ENCODE data around the gene PPP1R16B. TPM values are rescaled to one million over a fixed set of nuclear protein-coding genes. Genes with fewer than 3 reads are reported as not detected.
A peak's percentile ranks its signal among the peaks of the same experiment; 100 is the strongest.

Gene PPP1R16B
- total RNA-seq, 5 donors from 2014 or later (not counting 1 experiment from before 2014, with no cell fraction given) = 32.0 to 58.5 (median 50.2) TPM

DNA sequence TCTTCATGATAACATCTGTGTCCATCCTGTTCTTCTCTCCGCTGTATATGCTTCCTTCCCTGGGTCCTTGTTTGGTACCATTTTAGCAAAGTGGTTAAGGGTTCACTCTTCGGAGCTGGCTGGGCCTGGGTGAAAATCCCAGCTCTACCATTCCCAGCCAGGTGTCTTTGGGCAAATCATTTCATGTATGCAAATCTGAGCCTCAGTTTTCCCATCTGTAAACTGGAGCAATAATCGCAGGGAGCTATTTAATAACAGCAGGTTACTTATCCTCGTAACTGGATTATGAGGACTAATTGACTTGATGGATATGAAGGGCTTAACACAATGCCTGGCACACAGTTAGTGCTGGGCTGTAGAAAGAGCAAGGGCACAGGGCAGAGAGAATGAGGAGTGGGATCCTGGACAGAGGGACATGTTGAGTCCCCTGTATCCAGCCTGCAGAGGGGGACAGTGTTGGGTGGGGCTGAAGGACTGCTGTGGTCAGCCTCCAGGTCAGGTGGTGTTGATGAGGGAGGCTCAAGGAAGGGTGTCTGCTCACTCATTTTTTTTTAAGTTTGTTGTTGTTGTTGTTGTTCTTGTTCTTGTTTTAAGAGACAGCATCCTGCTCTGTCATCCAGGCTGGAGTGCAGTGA, 76.4 kb downstream of the PPP1R16B start:
- H3K27me3 ChIP-seq (replicated peaks in 1 of 2; ENCODE audit: control insufficient read depth in 2 of 2, extremely low read depth in 1 of 2, insufficient read depth in 2 of 2, low read length in 1 of 2) = no peaks in the 10 kb centered on the region
- no peak for ATAC-seq (replicated peaks in 1 of 4)
- H3K36me3 ChIP-seq (ENCODE audit: control insufficient read depth in 2 of 2, extremely low read depth in 1 of 2, insufficient read depth in 1 of 2, low read length in 1 of 2) = peaks cover 6 to 9% of the 10 kb centered on the region in 2 donors
- Mint-ChIP-seq H3K4me3 (peak overlapping the region in 1 of 3 donors; percentile 2), H3K27me3 (no peaks in the 10 kb centered on the region), H3K27ac (peak overlapping the region; percentile 87 to 95), H3K4me1 (peaks cover 76 to 79% (median 76%) of the 10 kb centered on the region in 3 donors), H3K9me3 (no peaks in the 10 kb centered on the region), H3K36me3 (peaks cover 12% of the 10 kb centered on the region)
- POLR2A ChIA-PET = interaction anchor here in 1 of 2 donors (0.6 kb wide), 1 partner anchor 129 kb away, joined by 3 read pairs; no protein-coding TSS in a partner anchor
- no peak overlapping the region for H3K27ac ChIP-seq (ENCODE audit: low read length)
- CTCF ChIA-PET = interaction anchor here in 1 of 2 donors (0.9 kb wide), 2 partner anchors 11 to 39 kb away, joined by 4 read pairs; no protein-coding TSS in a partner anchor
- peaks cover 0 to 47% of the 10 kb centered on the region in 2 experiments for H3K4me1 ChIP-seq (ENCODE audit: control insufficient read depth in 1 of 2, extremely low read depth in 1 of 2, insufficient read depth in 2 of 2, low read length in 2 of 2)
- H3K4me3 ChIP-seq (ENCODE audit: control insufficient read depth in 1 of 2, extremely low read depth in 1 of 2, low read length in 1 of 2) = no peak overlapping the region
- DNase-seq = no peak
- 100% methylated on average over 1 of the region's 4 CpGs for WGBS (ENCODE audit: insufficient coverage)
- H3K9me3 ChIP-seq = no peaks in the 10 kb centered on the region

- WGBS (ENCODE audit: insufficient coverage) = 56% methylated on average over 2 of the region's 2 CpGs
- peaks cover 0 to 47% of the 10 kb centered on the region in 2 experiments for H3K4me1 ChIP-seq (ENCODE audit: control insufficient read depth in 1 of 2, extremely low read depth in 1 of 2, insufficient read depth in 2 of 2, low read length in 2 of 2)
- POLR2A ChIA-PET = interaction anchor here in 1 of 2 donors (1.5 kb wide), 1 partner anchor 8 kb away, joined by 6 read pairs; no protein-coding TSS in a partner anchor
- H3K9me3 ChIP-seq = no peaks in the 10 kb centered on the region
- no peak overlapping the region for H3K4me3 ChIP-seq (ENCODE audit: control insufficient read depth in 1 of 2, extremely low read depth in 1 of 2, low read length in 1 of 2)
- no peaks in the 10 kb centered on the region for H3K9me3 Mint-ChIP-seq
- H3K27me3 ChIP-seq (replicated peaks in 1 of 2; ENCODE audit: control insufficient read depth in 2 of 2, extremely low read depth in 1 of 2, insufficient read depth in 2 of 2, low read length in 1 of 2) = no peaks in the 10 kb centered on the region
- no peaks in the 10 kb centered on the region for H3K27me3 Mint-ChIP-seq
- H3K27ac ChIP-seq (ENCODE audit: low read length) = peak overlapping the region; percentile 21
- H3K36me3 ChIP-seq (ENCODE audit: control insufficient read depth in 2 of 2, extremely low read depth in 1 of 2, insufficient read depth in 1 of 2, low read length in 1 of 2) = peaks cover 6 to 9% of the 10 kb centered on the region in 2 donors
- H3K36me3 Mint-ChIP-seq = peaks cover 12% of the 10 kb centered on the region
- ATAC-seq (replicated peaks in 1 of 4) (no peak), DNase-seq (no peak)
- peak overlapping the region; percentile 87 to 95 for H3K27ac Mint-ChIP-seq
- peaks cover 73 to 79% (median 75%) of the 10 kb centered on the region in 3 donors for H3K4me1 Mint-ChIP-seq
- CTCF ChIA-PET = interaction anchor here in 1 of 2 donors (0.9 to 1.3 kb wide), 4 partner anchors 10 to 75 kb away, joined by 3 to 5 read pairs (median 4); no protein-coding TSS in a partner anchor
- peak overlapping the region in 2 of 3 donors; percentile 26 to 35 for H3K4me3 Mint-ChIP-seq
Observed at GRCh38 chr20:38882600-38882999, 77.1 kb downstream of the PPP1R16B start.

- H3K27ac ChIP-seq (ENCODE audit: low read length) = peak overlapping the region; percentile 21
- H3K36me3 Mint-ChIP-seq = peaks cover 12% of the 10 kb centered on the region
- H3K4me3 Mint-ChIP-seq = peak overlapping the region; percentile 1 to 35 (median 26)
- DNase-seq (peak in 1 of 35 experiments; percentile 24), ATAC-seq (replicated peaks in 1 of 4) (peak; percentile 37 to 74 (median 42))
- POLR2A ChIA-PET = interaction anchor here in 1 of 2 donors (0.8 to 1.5 kb wide), 2 partner anchors 9 to 120 kb away, joined by 3 to 6 read pairs; no protein-coding TSS in a partner anchor
- peaks cover 0 to 54% of the 10 kb centered on the region in 2 experiments for H3K4me1 ChIP-seq (ENCODE audit: control insufficient read depth in 1 of 2, extremely low read depth in 1 of 2, insufficient read depth in 2 of 2, low read length in 2 of 2)
- H3K4me1 Mint-ChIP-seq = peaks cover 65 to 71% (median 67%) of the 10 kb centered on the region in 3 donors
- H3K9me3 Mint-ChIP-seq = no peaks in the 10 kb centered on the region
- H3K27me3 Mint-ChIP-seq = no peaks in the 10 kb centered on the region
- peaks cover 6 to 12% of the 10 kb centered on the region in 2 donors for H3K36me3 ChIP-seq (ENCODE audit: control insufficient read depth in 2 of 2, extremely low read depth in 1 of 2, insufficient read depth in 1 of 2, low read length in 1 of 2)
- no peak overlapping the region for H3K4me3 ChIP-seq (ENCODE audit: control insufficient read depth in 1 of 2, extremely low read depth in 1 of 2, low read length in 1 of 2)
- CTCF ChIA-PET = interaction anchor here (0.6 to 1.3 kb wide), 6 partner anchors 9 to 94 kb away, joined by 3 to 5 read pairs (median 4); no protein-coding TSS in a partner anchor
- H3K27ac Mint-ChIP-seq = peak overlapping the region; percentile 87 to 95
- 67% methylated on average over 18 of the region's 20 CpGs for WGBS (ENCODE audit: insufficient coverage)
- H3K9me3 ChIP-seq = no peaks in the 10 kb centered on the region
- H3K27me3 ChIP-seq (replicated peaks in 1 of 2; ENCODE audit: control insufficient read depth in 2 of 2, extremely low read depth in 1 of 2, insufficient read depth in 2 of 2, low read length in 1 of 2) = no peaks in the 10 kb centered on the region
Observed at GRCh38 chr20:38883081-38883980, 77.8 kb downstream of the PPP1R16B start.

DNA sequence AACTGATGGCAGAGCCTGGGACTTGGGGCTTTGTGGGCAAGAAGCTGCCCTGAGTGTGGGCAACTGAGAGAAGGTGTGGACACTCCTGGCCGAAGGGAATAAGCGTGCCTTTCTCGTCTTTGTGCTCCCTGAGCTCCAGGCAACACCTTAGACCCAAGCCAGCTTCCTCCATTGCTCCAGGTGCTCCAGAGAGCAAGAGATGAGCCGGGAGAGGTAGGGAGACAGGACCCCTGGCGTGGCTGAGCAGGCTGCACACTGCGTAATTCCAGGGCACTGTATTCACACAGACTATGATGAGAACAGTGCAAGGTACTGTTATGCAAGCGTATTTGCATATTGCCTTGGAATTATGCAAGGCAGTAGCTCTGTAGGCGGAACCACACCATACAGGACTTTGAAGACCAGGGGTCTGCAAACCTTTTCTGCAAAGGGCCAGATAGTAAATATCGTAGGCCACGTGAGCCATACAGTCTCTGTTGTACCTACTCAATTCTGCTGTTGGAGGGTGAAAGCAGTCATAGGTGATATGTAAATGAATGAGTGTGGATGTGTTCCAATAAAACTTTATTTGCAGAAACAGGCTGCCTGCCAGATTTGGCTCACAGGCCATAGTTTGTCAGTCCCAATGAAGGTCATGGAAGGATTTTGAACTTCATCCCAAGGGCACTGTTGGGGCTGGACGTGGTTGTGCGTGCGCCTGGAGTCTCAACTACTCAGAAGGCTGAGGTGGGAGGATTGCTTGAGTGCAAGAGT, 78.7 kb downstream of the PPP1R16B start:
- no peak overlapping the region for H3K4me3 Mint-ChIP-seq

DNA sequence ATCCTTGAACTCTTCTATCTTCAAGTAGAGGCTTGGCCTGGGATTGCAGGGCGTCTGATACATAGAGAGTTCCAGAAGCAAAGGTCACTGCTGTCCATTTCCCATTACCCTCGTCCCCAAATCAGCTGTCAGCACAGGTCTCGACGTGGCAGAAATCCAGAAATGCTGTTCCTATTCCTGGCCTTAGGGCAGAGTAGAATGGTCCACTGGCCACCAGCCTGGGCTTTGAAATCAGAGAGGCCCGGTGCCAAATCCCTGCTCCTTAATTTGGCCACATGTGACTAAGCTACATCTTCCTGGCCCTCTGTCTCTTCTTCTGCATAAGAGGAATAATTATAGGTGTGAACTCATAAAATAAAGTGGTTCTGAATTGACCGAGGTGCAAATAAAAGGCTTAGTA, 79.9 kb downstream of the PPP1R16B start:
- Histone ChIP-seq H3K36me3 (ENCODE audit: control insufficient read depth in 2 of 2, extremely low read depth in 1 of 2, insufficient read depth in 1 of 2, low read length in 1 of 2) (peaks cover 12 to 17% of the 10 kb centered on the region in 2 donors), H3K27ac (ENCODE audit: low read length) (no peak overlapping the region), H3K9me3 (no peaks in the 10 kb centered on the region), H3K27me3 (replicated peaks in 1 of 2; ENCODE audit: control insufficient read depth in 2 of 2, extremely low read depth in 1 of 2, insufficient read depth in 2 of 2, low read length in 1 of 2) (no peaks in the 10 kb centered on the region), H3K4me3 (ENCODE audit: control insufficient read depth in 1 of 2, extremely low read depth in 1 of 2, low read length in 1 of 2) (no peak overlapping the region), H3K4me1 (ENCODE audit: control insufficient read depth in 1 of 2, extremely low read depth in 1 of 2, insufficient read depth in 2 of 2, low read length in 2 of 2) (peaks cover 0 to 56% of the 10 kb centered on the region in 2 experiments)
- Mint-ChIP-seq H3K4me1 (peaks cover 49 to 57% (median 51%) of the 10 kb centered on the region in 3 donors), H3K9me3 (no peaks in the 10 kb centered on the region), H3K36me3 (peaks cover 13% of the 10 kb centered on the region), H3K27ac (peak overlapping the region in 1 of 2 donors; percentile 69), H3K4me3 (no peak overlapping the region), H3K27me3 (no peaks in the 10 kb centered on the region)
- CTCF ChIA-PET = interaction anchor here in 1 of 2 donors (0.7 kb wide), 1 partner anchor 46 kb away, joined by 3 read pairs; no protein-coding TSS in a partner anchor
- POLR2A ChIA-PET = no interaction called here
- ATAC-seq (replicated peaks in 1 of 4) (no peak), DNase-seq (no peak)
- 100% methylated on average over 4 of the region's 6 CpGs for WGBS (ENCODE audit: insufficient coverage)

More for the DNA sequence above, 78.7 kb downstream of the PPP1R16B start:
- Mint-ChIP-seq H3K9me3 (no peaks in the 10 kb centered on the region), H3K27ac (peak overlapping the region; percentile 39 to 58), H3K4me1 (peaks cover 57 to 63% (median 59%) of the 10 kb centered on the region in 3 donors), H3K27me3 (no peaks in the 10 kb centered on the region), H3K36me3 (peaks cover 12% of the 10 kb centered on the region)
- ChIA-PET POLR2A (interaction anchor here (0.6 to 1.5 kb wide), 5 partner anchors 9 to 163 kb away, joined by 3 to 6 read pairs (median 4); no protein-coding TSS in a partner anchor), CTCF (interaction anchor here (1.0 to 1.2 kb wide), 2 partner anchors 9 to 94 kb away, joined by 3 to 5 read pairs; no protein-coding TSS in a partner anchor)
- Histone ChIP-seq H3K9me3 (no peaks in the 10 kb centered on the region), H3K36me3 (ENCODE audit: control insufficient read depth in 2 of 2, extremely low read depth in 1 of 2, insufficient read depth in 1 of 2, low read length in 1 of 2) (peaks cover 6 to 12% of the 10 kb centered on the region in 2 donors), H3K27ac (ENCODE audit: low read length) (no peak overlapping the region), H3K4me1 (ENCODE audit: control insufficient read depth in 1 of 2, extremely low read depth in 1 of 2, insufficient read depth in 2 of 2, low read length in 2 of 2) (peaks cover 0 to 53% of the 10 kb centered on the region in 2 experiments), H3K27me3 (replicated peaks in 1 of 2; ENCODE audit: control insufficient read depth in 2 of 2, extremely low read depth in 1 of 2, insufficient read depth in 2 of 2, low read length in 1 of 2) (no peaks in the 10 kb centered on the region), H3K4me3 (ENCODE audit: control insufficient read depth in 1 of 2, extremely low read depth in 1 of 2, low read length in 1 of 2) (no peak overlapping the region)
- ATAC-seq (replicated peaks in 1 of 4) (no peak), DNase-seq (no peak)
- WGBS (ENCODE audit: insufficient coverage) = 92% methylated on average over 10 of the region's 13 CpGs

Data from T-cell (primary cell).